GM18858 (cell line): Measurements from ENCODE around the gene SLC45A2.
A peak's percentile ranks its signal among the peaks of the same experiment; 100 is the strongest.
"Not testable (repeated sequence)": the region's sequence is repeated elsewhere in the genome, so short reads cannot be mapped to it uniquely, and the experiment has no call there.

Experiments used
- ATAC-seq: cut with Tn5 transposase; IDR thresholded peaks from one replicate; pipeline ENCODE4 v1.9.1; 2021; ENCODE audit not compliant: unreplicated experiment

SLC45A2 gene

DNA sequence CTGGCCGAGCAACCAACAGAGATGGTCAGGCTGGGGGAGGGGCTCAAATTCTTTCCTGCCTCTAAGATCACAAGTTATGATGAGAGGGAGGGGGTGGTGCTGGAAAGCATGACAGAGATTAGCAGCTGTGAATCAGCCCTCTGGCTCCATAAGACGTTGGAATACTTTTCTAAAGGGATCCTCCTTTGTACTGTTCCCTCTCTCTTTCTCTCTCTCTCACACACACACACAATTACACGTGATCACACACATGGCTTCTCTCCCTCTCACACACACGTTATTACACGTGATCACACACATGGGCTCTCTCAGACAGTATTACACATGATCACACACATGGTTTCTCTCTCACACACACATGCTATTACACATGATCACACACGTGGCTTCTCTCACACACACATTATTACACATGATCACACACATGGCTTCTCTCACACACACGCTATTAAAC lies at the start of gene SLC45A2:
SLC45A2 (minus strand) TSS at position 23 of the 454 bp plus-strand sequence. CDS start 110 bp downstream, outside the sequence.
- no peak for ATAC-seq

DNA sequence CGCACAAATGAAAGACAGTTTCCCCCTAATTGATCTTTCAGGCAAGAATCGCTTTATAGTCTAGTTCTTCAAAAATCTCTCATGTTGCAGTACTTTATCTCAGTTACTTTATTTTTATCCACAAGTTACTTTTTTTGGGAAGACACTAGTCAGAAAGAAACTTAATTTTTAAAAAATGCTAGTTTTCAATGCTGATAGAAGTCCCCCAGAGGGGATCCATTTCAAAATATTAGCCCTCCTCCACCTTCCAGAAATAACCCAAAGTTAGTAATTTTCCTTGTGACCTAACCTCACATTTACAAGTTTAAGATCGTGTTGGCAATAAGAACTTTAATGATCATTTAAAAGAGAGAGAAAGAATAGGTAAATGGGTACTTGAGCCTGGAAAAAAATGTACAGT lies 47.5 kb upstream of the SLC45A2 start:
- no peak for ATAC-seq

GRCh38 chr5:34031117-34031516 lies 46.6 kb upstream of the SLC45A2 start:
- ATAC-seq: no peak

DNA sequence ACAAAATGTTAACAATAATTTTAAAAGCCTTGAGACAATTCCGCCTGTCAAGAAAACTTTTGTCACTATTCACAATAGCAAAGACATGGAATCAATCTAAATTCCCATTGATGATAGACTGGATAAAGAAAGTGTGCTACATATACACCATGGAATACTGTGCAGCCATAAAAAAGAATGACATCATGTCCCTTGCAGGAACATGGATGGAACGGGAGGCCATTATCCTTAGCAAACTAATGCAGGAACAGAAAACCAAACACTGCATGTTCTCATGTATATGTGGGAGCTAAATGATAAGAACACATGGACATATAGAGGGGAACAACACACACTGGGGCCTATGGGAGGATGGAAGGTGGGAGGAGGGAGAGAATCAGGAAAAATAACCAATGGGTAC lies 46.1 kb upstream of the SLC45A2 start:
- ATAC-seq: not testable (repeated sequence)

- ATAC-seq: no peak
Measured at GRCh38 chr5:34030048-34030447, 45.6 kb upstream of the SLC45A2 start.

DNA sequence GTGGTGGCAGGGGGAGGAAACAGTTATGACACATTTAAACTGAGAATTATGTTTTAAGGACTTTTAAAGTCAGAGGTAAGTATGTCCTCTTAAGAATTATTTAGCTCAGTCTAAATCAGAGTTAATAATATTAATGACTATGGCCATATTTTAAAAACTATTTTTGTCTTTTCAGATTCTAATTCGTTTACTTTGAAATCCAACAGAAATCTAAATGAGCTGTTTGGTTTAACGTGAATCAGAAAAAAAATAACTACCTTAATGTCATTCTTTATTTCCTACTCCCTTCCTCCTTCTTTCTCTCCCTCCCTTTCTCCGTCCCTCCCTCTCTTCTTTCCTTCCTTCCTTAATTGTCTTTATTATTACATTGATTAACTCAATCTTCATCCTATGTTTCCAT lies 43.9 kb upstream of the SLC45A2 start:
- ATAC-seq: no peak

DNA sequence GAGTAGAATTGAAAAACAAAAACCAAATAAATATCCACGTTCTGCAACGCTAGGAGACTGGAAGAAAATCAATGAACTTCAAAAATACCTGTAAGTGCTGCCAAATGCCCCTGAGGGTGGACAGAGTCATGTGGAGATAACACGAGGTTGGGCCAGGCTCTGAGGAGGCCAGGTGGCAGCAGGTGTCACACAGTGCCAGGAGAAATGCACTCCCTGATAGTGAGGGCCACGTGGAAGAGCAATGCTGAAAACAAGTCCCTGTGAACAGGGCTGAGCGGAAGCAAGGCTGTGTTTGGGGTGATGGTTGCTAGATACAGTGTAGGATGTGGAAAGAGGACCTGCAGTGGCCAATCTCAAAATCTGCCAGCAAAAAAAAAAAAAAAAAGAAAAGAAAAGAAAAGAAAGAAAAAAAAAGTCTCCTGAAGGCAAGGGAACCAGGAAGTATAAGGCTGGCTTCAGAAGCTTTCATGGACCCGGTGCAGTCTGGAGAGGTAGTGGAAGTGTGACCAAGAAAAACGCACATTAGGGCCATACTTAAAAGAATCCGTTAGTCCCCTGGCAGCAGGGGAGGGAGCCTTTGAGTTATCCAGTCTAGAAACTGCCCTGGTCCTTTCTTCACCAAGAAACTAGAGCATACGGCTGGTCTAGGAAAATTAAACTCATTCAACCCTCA lies 41.7 kb upstream of the SLC45A2 start:
- ATAC-seq: no peak

GRCh38 chr5:34022121-34022705 lies 37.7 kb upstream of the SLC45A2 start:
- peak; percentile 92 for ATAC-seq

DNA sequence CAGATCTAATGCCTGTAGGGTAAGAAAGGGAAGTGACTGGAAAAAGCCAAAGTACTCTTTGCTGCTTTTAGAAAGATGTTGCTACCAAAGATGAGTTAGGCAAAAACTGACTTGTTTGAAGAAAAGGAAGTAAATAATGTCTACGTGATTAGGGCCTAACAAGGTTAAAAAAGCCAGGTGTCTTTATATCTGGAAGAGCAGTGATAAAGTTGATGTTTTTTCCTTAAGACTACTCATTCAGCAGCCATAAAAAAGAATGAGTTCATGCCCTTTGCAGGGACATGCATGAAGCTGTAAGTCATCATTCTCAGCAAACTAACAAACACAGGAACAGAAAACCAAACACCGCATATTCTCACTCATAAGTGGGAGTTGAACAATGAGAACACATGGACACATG lies 36.8 kb upstream of the SLC45A2 start:
- ATAC-seq: no peak

DNA sequence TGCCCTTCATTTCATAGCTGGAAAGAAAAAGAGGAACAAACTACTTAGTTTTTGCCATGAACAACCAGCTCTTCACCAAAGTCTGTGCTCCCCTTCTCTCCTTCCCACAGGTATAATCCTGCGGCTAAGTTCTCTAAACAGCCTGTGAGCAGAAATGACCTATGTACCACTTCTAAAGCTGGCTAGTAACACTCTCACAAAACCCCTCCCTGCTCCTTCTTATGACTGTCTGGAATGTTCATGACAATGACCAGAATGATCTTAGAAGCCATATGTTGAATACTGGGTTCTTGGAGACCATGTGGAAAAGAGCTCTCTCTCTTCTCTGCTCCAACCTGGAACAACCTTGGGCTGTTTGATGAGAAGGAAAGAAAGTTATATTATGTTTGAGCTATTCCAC lies 36.2 kb upstream of the SLC45A2 start:
- ATAC-seq: no peak

- no peak for ATAC-seq
Measured at GRCh38 chr5:34017254-34017653, 32.8 kb upstream of the SLC45A2 start.

DNA sequence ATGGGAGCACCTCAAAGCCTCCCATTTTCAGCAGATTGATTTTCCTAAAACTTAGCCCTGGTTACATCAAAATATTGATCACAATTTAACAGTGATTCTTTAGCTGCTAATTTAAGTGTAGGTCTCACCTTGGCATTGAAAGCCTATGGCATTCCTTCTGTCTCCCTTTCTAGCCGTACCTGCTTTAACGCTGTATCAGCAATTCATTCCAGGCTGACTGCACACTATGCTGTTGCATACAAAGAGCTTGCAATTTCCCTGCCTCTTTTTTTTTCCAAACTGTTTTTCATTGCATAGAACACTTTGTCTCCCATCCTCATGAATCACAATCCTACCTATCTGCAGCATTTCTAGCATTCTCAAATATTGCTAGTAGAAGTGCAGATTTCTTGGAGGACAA lies 32.3 kb upstream of the SLC45A2 start:
- no peak for ATAC-seq

DNA sequence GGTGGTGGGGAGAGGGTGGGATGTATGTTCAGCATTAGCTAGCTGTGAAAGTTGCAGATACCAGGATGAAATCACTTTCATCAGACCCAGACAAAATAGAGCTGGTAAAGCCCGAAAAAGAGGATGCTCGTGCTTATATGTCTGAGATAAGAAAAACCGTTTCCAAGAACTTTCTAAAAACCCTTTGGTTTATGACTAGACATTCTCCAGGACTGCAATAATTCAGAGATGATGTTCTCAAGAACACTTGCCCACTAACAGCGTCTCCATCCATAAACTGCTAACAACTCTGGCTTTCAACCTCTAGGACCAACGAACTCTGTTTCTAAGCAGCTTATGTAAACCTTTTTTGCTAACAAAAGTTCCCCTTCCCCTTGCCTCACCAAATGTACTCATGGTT lies 31.7 kb upstream of the SLC45A2 start:
- ATAC-seq: no peak

- no peak for ATAC-seq
Measured at GRCh38 chr5:34015120-34015822, 30.8 kb upstream of the SLC45A2 start.

DNA sequence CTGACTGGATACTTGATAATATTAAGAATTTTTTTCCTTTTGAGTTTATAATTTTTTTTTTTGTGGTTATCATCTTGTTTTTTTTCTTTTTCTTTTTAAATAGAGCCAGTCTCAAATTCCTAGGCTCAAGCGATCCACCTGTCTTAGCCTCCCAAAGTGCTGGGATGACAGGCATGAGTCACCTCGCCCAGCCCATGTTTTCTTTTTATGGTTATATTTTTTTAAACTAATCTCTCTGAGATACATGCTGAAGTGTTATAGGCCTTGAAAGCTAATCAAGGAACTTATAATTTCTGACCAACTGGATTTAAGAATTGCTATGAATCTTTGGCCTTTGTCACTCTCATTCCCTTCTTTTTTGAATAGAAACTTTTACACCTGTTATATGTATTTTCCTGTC lies 30.1 kb upstream of the SLC45A2 start:
- ATAC-seq: no peak

DNA sequence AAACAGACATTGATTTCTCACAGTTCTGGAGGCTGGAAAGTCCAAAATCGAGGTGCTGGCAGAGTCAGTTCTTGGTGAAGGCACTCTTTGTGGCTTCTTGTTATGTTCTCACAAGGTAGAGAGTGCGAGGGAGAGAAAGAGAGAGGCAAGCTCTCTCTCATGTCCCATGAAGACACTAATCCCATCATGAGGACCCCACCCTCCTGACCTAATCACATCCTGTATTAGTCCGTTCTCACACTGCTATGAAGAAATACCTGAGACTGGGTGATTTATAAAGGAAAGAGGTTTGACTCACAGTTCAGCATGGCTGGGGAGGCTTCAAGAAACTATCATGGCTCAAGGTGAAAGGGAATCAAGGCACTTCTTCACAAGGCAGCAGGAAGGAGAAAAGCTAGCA lies 29.1 kb upstream of the SLC45A2 start:
- no peak for ATAC-seq

GRCh38 chr5:34012791-34013190 lies 28.3 kb upstream of the SLC45A2 start:
- ATAC-seq: no peak

- no peak for ATAC-seq
Measured at GRCh38 chr5:34011536-34011935, 27.0 kb upstream of the SLC45A2 start.

- not testable (repeated sequence) for ATAC-seq
Measured at GRCh38 chr5:34010146-34010545, 25.7 kb upstream of the SLC45A2 start.

DNA sequence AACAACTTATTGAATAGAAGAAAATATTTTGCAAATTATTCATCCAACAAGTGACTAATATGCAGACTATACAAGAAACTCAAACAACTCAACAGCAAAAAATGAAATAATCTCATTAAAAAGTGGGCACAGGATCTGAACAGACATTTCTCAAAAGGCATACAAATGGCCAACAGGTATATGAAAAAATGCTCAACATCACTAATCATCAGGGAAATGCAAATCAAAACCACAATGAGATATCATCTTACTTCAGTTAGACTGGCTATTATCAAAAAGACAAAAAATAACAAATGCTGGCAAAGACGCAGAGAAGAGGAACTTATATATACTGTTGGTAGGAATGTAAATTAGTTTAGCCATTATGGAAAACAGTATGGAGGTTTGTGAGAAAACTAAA lies 25.1 kb upstream of the SLC45A2 start:
- no peak for ATAC-seq

- no peak for ATAC-seq
Measured at GRCh38 chr5:34008802-34009201, 24.3 kb upstream of the SLC45A2 start.
